ENCODE data around the gene PEPD. TPM values are rescaled to one million over a fixed set of nuclear protein-coding genes. Genes with fewer than 3 reads are reported as not detected.

PEPD gene
- total RNA-seq, 1 experiment from 2014 or later: 83.1 TPM

- no peaks in the 10 kb centered on the region for H3K36me3 Mint-ChIP-seq
- H3K4me1 Mint-ChIP-seq: no peaks in the 10 kb centered on the region
- CTCF ChIA-PET: no interaction called here
Observed at GRCh38 chr19:33443638-33444561, 77.7 kb downstream of the PEPD start.

DNA sequence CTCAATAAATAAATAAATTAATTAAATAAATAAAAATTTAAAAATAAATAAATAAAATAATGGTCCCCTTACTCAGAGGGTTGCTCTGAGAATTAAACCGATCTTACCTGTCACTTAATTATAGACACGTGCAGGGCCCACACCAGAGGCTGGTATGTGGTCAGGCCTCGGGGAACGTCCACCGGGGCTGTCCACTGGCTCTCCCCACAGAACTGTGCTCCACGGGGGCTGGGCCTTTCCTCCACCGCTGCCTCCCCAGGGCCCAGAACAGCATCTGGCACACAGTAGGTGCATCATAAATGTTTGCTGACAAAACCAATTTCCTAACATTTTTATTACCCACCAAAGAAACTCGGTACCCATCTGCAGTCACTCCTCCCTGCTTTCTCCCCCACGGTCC is 78.9 kb downstream of the PEPD start:
- ChIA-PET CTCF (interaction anchor here (1.1 kb wide), 1 partner anchor 12 kb away, joined by 4 read pairs; no protein-coding TSS in a partner anchor), POLR2A (no interaction called here)
- ATAC-seq (no peak), DNase-seq (ENCODE audit: low spot score) (no peak)
- TF ChIP-seq HMGA2 (CRISPR knock-in tag; IDR thresholded peaks at IDR 0.05) (peak; percentile 67; the same call in 1 of the 2 replicates), ZNF317 (CRISPR knock-in tag; IDR thresholded peaks at IDR 0.05; ENCODE audit: borderline replicate concordance, low read depth) (no peak)
- Mint-ChIP-seq H3K27me3 (ENCODE audit: low read depth) (no peaks in the 10 kb centered on the region), H3K4me1 (no peaks in the 10 kb centered on the region), H3K36me3 (no peaks in the 10 kb centered on the region), H3K9me3 (no peaks in the 10 kb centered on the region), H3K27ac (no peak overlapping the region), H3K4me3 (no peak overlapping the region)

More at GRCh38 chr19:33443638-33444561, 77.7 kb downstream of the PEPD start:
- Mint-ChIP-seq H3K27ac (no peak overlapping the region), H3K27me3 (ENCODE audit: low read depth) (no peaks in the 10 kb centered on the region), H3K9me3 (no peaks in the 10 kb centered on the region), H3K4me3 (no peak overlapping the region)
- DNase-seq (ENCODE audit: low spot score) (no peak), ATAC-seq (no peak)
- POLR2A ChIA-PET: no interaction called here
- TF ChIP-seq ZNF232 (CRISPR knock-in tag; IDR thresholded peaks at IDR 0.05): no peak
- no peak for TF ChIP-seq ZBTB21 (CRISPR knock-in tag; IDR thresholded peaks at IDR 0.05; ENCODE audit: borderline replicate concordance)
- no peak for TF ChIP-seq CREM (CRISPR knock-in tag; IDR thresholded peaks at IDR 0.05)
- TF ChIP-seq NFATC4 (CRISPR knock-in tag; IDR thresholded peaks at IDR 0.05): no peak
- no peak for TF ChIP-seq NFYB (CRISPR knock-in tag; conservative IDR thresholded peaks at IDR 0.05; ENCODE audit: low read depth)

GRCh38 chr19:33441828-33442227 is 79.8 kb downstream of the PEPD start:
- no peak overlapping the region for H3K4me3 Mint-ChIP-seq
- no peaks in the 10 kb centered on the region for H3K36me3 Mint-ChIP-seq
- H3K9me3 Mint-ChIP-seq: no peaks in the 10 kb centered on the region
- no peaks in the 10 kb centered on the region for H3K4me1 Mint-ChIP-seq
- H3K27ac Mint-ChIP-seq: no peak overlapping the region
- ATAC-seq (no peak), DNase-seq (ENCODE audit: low spot score) (no peak)
- no peaks in the 10 kb centered on the region for H3K27me3 Mint-ChIP-seq (ENCODE audit: low read depth)
- ChIA-PET CTCF (interaction anchor here (1.1 kb wide), 1 partner anchor 11 kb away, joined by 4 read pairs; no protein-coding TSS in a partner anchor), POLR2A (no interaction called here)
- TF ChIP-seq RORB (CRISPR knock-in tag; IDR thresholded peaks at IDR 0.05) (no peak), ZNF317 (CRISPR knock-in tag; IDR thresholded peaks at IDR 0.05; ENCODE audit: borderline replicate concordance, low read depth) (no peak), MXD4 (CRISPR knock-in tag; IDR thresholded peaks at IDR 0.05; ENCODE audit: borderline replicate concordance) (no peak), JUN (CRISPR knock-in tag; IDR thresholded peaks at IDR 0.05) (no peak), KAT7 (CRISPR knock-in tag; IDR thresholded peaks at IDR 0.05; ENCODE audit: borderline replicate concordance) (no peak), ZNF396 (CRISPR knock-in tag; IDR thresholded peaks at IDR 0.05; ENCODE audit: borderline replicate concordance) (no peak), NR2C2 (CRISPR knock-in tag; IDR thresholded peaks at IDR 0.05) (no peak), CREM (CRISPR knock-in tag; IDR thresholded peaks at IDR 0.05) (no peak), GABPB1 (CRISPR knock-in tag; IDR thresholded peaks at IDR 0.05) (no peak), RELA (CRISPR knock-in tag; IDR thresholded peaks at IDR 0.05; ENCODE audit: borderline replicate concordance) (no peak), ELF4 (CRISPR knock-in tag; IDR thresholded peaks at IDR 0.05; ENCODE audit: low read depth) (no peak)
- TF ChIP-seq, protein P1, sequence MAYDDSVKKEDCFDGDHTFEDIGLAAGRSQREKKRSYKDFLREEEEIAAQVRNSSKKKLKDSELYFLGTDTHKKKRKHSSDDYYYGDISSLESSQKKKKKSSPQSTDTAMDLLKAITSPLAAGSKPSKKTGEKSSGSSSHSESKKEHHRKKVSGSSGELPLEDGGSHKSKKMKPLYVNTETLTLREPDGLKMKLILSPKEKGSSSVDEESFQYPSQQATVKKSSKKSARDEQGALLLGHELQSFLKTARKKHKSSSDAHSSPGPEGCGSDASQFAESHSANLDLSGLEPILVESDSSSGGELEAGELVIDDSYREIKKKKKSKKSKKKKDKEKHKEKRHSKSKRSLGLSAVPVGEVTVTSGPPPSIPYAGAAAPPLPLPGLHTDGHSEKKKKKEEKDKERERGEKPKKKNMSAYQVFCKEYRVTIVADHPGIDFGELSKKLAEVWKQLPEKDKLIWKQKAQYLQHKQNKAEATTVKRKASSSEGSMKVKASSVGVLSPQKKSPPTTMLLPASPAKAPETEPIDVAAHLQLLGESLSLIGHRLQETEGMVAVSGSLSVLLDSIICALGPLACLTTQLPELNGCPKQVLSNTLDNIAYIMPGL (CRISPR knock-in tag; IDR thresholded peaks at IDR 0.05): no peak
- TF ChIP-seq, protein P2, sequence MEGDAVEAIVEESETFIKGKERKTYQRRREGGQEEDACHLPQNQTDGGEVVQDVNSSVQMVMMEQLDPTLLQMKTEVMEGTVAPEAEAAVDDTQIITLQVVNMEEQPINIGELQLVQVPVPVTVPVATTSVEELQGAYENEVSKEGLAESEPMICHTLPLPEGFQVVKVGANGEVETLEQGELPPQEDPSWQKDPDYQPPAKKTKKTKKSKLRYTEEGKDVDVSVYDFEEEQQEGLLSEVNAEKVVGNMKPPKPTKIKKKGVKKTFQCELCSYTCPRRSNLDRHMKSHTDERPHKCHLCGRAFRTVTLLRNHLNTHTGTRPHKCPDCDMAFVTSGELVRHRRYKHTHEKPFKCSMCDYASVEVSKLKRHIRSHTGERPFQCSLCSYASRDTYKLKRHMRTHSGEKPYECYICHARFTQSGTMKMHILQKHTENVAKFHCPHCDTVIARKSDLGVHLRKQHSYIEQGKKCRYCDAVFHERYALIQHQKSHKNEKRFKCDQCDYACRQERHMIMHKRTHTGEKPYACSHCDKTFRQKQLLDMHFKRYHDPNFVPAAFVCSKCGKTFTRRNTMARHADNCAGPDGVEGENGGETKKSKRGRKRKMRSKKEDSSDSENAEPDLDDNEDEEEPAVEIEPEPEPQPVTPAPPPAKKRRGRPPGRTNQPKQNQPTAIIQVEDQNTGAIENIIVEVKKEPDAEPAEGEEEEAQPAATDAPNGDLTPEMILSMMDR (IDR thresholded peaks at IDR 0.05): no peak
- TF ChIP-seq, protein P3, sequence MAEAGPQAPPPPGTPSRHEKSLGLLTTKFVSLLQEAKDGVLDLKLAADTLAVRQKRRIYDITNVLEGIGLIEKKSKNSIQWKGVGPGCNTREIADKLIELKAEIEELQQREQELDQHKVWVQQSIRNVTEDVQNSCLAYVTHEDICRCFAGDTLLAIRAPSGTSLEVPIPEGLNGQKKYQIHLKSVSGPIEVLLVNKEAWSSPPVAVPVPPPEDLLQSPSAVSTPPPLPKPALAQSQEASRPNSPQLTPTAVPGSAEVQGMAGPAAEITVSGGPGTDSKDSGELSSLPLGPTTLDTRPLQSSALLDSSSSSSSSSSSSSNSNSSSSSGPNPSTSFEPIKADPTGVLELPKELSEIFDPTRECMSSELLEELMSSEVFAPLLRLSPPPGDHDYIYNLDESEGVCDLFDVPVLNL (CRISPR knock-in tag; IDR thresholded peaks at IDR 0.05; ENCODE audit: borderline replicate concordance, low read depth): no peak
- TF ChIP-seq, protein P4, sequence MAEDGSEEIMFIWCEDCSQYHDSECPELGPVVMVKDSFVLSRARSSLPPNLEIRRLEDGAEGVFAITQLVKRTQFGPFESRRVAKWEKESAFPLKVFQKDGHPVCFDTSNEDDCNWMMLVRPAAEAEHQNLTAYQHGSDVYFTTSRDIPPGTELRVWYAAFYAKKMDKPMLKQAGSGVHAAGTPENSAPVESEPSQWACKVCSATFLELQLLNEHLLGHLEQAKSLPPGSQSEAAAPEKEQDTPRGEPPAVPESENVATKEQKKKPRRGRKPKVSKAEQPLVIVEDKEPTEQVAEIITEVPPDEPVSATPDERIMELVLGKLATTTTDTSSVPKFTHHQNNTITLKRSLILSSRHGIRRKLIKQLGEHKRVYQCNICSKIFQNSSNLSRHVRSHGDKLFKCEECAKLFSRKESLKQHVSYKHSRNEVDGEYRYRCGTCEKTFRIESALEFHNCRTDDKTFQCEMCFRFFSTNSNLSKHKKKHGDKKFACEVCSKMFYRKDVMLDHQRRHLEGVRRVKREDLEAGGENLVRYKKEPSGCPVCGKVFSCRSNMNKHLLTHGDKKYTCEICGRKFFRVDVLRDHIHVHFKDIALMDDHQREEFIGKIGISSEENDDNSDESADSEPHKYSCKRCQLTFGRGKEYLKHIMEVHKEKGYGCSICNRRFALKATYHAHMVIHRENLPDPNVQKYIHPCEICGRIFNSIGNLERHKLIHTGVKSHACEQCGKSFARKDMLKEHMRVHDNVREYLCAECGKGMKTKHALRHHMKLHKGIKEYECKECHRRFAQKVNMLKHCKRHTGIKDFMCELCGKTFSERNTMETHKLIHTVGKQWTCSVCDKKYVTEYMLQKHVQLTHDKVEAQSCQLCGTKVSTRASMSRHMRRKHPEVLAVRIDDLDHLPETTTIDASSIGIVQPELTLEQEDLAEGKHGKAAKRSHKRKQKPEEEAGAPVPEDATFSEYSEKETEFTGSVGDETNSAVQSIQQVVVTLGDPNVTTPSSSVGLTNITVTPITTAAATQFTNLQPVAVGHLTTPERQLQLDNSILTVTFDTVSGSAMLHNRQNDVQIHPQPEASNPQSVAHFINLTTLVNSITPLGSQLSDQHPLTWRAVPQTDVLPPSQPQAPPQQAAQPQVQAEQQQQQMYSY (CRISPR knock-in tag; IDR thresholded peaks at IDR 0.05): no peak
- TF ChIP-seq, protein P5, sequence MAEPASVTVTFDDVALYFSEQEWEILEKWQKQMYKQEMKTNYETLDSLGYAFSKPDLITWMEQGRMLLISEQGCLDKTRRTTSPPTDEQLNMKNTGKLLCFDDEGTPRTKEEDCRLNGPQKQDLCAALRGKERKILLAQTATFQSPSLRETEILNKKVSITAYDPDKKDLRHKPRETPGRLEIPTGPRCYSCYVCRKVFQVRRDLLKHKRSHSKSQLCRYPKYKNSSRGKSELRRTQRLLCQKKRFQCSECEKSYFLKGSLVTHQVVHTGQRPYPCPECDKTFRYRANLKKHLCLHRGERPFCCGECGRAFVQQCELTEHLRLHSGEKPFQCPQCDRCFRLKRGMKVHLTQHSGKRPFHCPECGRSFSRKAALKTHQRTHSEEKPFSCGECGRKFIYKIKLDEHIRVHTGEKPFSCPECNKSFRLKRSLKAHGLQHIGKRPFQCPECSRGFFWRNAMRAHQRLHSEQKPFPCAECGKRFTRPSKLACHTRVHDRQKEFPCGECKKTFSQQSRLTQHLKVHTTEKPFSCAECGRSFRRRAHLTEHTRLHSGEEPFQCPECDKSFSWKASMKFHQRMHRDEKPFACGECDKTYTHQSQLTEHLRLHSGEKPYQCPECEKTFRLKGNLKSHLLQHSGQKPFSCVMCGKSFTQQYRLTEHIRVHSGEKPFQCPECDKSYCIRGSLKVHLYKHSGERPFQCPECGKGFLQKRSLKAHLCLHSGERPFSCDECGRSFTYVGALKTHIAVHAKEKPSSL (CRISPR knock-in tag; conservative IDR thresholded peaks at IDR 0.05): no peak

Measured in WTC11 (cell line).